ENCODE measurements around the gene C18orf54.
A peak's percentile ranks its signal among the peaks of the same experiment; 100 is the strongest.

Gene C18orf54

DNA sequence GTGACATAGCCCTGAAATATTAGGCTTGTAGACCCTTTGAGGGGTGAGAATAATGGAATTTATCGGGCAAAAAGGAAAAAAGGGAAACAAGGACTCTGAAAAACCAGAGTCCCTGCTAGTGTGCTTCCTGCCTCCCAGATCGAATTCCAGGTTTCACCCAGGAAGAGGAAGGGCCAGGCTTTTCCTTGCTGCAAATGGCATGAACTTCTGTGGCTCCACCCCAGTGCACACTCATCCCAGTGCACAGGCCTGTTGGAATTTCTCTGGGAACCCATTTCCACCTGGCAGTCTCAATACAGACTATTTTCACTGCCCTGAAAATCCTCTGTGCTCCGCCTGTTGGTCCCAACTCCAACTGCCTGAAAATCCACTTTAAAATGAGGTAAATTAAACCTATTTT, 29.9 kb downstream of the C18orf54 start:
- no peak for DNase-seq (ENCODE audit: low read depth)
- no peak overlapping the region for H3K4me3 ChIP-seq (ENCODE audit: low read depth, low read length)
- TF ChIP-seq, protein P1, sequence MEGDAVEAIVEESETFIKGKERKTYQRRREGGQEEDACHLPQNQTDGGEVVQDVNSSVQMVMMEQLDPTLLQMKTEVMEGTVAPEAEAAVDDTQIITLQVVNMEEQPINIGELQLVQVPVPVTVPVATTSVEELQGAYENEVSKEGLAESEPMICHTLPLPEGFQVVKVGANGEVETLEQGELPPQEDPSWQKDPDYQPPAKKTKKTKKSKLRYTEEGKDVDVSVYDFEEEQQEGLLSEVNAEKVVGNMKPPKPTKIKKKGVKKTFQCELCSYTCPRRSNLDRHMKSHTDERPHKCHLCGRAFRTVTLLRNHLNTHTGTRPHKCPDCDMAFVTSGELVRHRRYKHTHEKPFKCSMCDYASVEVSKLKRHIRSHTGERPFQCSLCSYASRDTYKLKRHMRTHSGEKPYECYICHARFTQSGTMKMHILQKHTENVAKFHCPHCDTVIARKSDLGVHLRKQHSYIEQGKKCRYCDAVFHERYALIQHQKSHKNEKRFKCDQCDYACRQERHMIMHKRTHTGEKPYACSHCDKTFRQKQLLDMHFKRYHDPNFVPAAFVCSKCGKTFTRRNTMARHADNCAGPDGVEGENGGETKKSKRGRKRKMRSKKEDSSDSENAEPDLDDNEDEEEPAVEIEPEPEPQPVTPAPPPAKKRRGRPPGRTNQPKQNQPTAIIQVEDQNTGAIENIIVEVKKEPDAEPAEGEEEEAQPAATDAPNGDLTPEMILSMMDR (conservative IDR thresholded peaks at IDR 0.05; ENCODE audit: low read depth, low read length), result no peak

DNA sequence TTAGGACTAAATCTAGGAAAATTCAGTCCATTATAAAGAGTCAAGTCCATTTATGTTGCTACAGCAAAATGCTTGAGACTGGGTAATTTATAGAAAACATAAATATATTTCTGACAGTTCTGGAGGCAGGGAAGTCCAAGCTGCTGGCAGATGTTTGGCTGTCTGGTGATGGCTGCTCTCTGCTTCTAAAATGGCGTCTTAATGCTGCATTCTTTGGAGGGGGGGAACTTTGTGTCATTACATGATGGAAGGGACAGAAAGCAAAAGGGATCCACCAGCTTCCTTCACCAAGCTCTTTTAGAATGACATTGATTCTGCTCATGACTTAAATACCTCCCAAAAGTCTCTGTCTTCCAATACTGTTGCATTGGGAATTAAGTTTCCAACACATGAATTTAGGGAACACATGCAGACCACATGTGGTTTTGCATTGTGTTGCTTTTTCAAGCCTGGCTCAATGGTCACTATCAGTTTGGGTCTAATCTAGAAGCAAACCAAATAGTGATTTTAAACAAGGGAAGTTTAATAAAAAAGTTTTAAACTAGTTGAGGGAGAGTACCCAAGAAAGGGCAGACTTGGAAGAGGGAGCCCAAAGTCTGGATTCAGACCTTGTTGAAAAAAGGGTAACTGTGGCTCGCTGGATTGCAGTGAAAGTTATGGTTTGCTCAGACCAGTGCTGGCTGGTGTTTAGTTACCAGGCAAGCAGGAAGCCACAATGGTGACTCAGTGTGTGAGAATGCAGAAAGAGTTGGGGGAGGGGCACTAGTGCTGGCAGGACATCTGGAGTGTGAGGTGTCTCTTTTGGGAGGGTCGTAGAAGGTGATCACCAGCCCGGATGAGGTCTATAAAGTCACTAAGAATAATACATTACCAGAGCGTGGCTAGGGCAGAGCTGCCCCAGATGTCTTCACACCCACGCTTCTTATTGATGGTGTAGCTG, 30.8 kb downstream of the C18orf54 start:
- no peak overlapping the region for H3K4me3 ChIP-seq (ENCODE audit: low read depth, low read length)
- TF ChIP-seq, protein P1 (conservative IDR thresholded peaks at IDR 0.05; ENCODE audit: low read depth, low read length), result no peak
- DNase-seq (ENCODE audit: low read depth), result peak; percentile 91

DNA sequence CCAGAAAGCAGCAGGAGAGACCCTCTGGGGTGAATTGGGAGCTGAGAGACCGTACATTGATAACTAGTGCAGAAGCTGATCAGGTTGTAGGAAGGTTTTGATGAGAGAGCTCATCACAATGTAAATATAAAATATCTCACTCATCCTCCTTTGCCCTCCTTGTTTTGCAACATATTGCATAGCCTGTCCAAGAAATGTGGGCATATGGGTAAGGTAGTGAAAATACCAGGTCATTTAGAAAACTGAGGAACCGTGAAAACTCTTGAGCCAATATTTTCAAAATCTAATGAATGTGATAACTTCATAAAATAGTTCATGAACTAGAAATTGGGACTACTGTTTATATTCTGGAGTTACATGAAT, 31.4 kb downstream of the C18orf54 start:
- no peak for DNase-seq (ENCODE audit: low read depth)
- TF ChIP-seq, protein P1 (conservative IDR thresholded peaks at IDR 0.05; ENCODE audit: low read depth, low read length), result no peak
- H3K4me3 ChIP-seq (ENCODE audit: low read depth, low read length), result no peak overlapping the region

DNA sequence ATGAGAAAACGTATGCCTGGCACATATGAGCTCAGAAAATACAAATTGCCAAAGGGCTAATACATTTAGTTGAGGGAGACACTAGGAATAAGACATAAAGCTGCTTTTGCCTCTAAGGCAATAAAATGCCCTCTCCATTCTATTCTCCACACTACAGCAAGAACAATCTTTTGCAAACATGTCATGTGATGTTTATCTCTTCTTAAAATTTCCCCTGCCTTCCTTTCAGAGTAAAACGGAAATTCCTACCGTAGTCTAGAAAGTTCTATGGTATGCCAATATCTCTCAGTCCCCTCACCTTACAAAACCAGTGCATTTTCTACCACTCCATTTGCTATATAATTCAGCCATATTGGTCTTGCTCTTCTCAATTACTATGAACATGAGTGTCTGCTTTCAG, 33.1 kb downstream of the C18orf54 start:
- TF ChIP-seq, protein P1 (conservative IDR thresholded peaks at IDR 0.05; ENCODE audit: low read depth, low read length), result no peak
- peak; percentile 12 for DNase-seq (ENCODE audit: low read depth)
- no peak overlapping the region for H3K4me3 ChIP-seq (ENCODE audit: low read depth, low read length)

DNA sequence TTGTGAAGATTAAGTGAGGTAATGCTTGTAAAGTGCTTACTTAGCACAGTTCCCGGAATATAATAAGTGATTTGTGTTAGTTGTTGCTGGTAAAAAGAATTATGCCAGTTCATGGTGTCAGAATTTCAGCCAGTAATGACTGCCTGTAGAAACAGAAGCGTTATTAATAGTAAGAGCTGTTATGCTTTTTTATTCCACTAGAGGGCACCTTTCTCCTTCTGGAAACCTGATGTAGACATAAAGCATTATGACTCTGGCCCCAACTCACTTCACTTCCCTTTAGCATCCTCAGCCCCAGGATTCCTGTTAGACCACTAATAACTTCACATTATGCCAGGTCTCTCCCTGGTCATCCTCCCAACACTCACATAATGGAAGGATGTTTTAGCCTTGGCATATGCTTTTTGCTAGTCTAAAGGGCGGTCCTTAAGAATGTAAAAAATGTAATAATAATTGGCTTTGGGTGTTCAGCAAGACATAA, 34.9 kb downstream of the C18orf54 start:
- peak; percentile 85 for DNase-seq (ENCODE audit: low read depth)
- H3K4me3 ChIP-seq (ENCODE audit: low read depth, low read length), result no peak overlapping the region
- TF ChIP-seq, protein P1 (conservative IDR thresholded peaks at IDR 0.05; ENCODE audit: low read depth, low read length), result peak; percentile 65

DNA sequence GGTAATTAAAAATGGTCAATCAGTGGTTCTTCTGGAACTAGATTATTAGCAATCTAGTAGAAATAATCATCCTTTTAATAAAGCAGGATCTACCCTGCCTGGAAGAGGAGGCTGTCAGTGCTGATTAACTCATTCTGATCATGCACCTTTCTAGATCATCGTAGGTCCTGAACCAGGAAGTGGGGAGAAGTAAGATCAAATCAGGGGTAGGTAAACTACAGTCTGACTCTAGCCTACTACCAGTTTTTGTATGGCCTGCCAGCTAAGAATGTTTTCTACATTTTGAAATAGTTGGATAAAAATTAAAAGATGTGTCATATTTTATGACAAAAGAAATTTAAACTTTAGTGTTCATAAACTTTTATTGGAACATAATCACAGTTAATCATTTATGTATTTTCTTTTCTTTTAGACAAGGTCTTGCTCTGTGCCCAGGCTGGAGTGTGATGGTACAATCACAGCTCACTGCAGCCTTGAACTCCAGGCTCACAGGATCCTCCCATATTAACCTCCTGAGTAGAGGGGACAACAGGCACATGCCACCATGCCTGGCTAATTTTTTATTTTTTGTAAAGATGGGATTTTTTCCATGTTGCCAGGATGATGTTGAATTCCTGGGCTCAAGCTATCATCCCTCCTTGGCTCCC, 36.1 kb downstream of the C18orf54 start:
- no peak overlapping the region for H3K4me3 ChIP-seq (ENCODE audit: low read depth, low read length)
- TF ChIP-seq, protein P1 (conservative IDR thresholded peaks at IDR 0.05; ENCODE audit: low read depth, low read length), result no peak
- DNase-seq (ENCODE audit: low read depth), result no peak
